Fibroblast of lung (primary cell): ENCODE measurements around the gene ARHGEF6.

Source experiments
- CTCF ChIP-seq, 2 donors: IDR thresholded peaks in 1 of 2; conservative IDR thresholded peaks in 1 of 2; 1 replicate in 1 of 2; 2 replicates in 1 of 2; pipeline ENCODE4 v1.5.1; 2011 to 2012; ENCODE audit warnings: low read length in 2 of 2, control low read depth in 1 of 2, inconsistent platforms in 1 of 2, low read depth in 1 of 2, mild to moderate bottlenecking in 1 of 2
- EZH2 ChIP-seq: IDR thresholded peaks from 2 replicates; pipeline ENCODE4 v1.5.1; 2012; ENCODE audit warnings: low read length, control low read depth, mild to moderate bottlenecking; ENCODE audit errors: missing control alignments

- no peak for TF ChIP-seq CTCF (conservative IDR thresholded peaks at IDR 0.05 in 1 of 2, IDR thresholded peaks at IDR 0.05 in 1 of 2; ENCODE audit: low read depth in 1 of 2, low read length in 2 of 2)
- no peak for TF ChIP-seq EZH2
These were observed 119.8 kb downstream of the ARHGEF6 start for GRCh38 chrX:136660896-136661295.
